Neural progenitor cell (in vitro differentiated cells): ENCODE measurements around the gene ZNF391. TPM values are rescaled to one million over a fixed set of nuclear protein-coding genes. Genes with fewer than 3 reads are reported as not detected.
A peak's percentile ranks its signal among the peaks of the same experiment; 100 is the strongest.

ENCODE experiments used
- DNase-seq: peaks from one replicate; pipeline ENCODE4 v3.0.0-alpha.2; 2016; ENCODE audit warnings: low spot score
- H2AFZ ChIP-seq: fragments of 200-600 bp; sonication (generic); replicated peaks from 2 replicates; pipeline ENCODE4 v1.6.1; 2016; ENCODE audit warnings: antibody characterized with exemption
- H3F3A ChIP-seq: fragments of 200-600 bp; sonication (generic); 2 replicates; pipeline ENCODE4 v1.6.1; 2016; ENCODE audit warnings: antibody characterized with exemption, low read depth
- H3K27ac ChIP-seq: fragments of 200-600 bp; sonication (generic); 2 replicates; pipeline ENCODE4 v1.5.1; 2016; ENCODE audit warnings: mild to moderate bottlenecking
- H3K27me3 ChIP-seq: fragments of 200-600 bp; sonication (generic); 2 replicates; pipeline ENCODE4 v1.6.1; 2016; ENCODE audit warnings: mild to moderate bottlenecking, moderate library complexity
- H3K36me3 ChIP-seq: fragments of 200-600 bp; sonication (generic); 2 replicates; pipeline ENCODE4 v1.5.1; 2016
- H3K4me1 ChIP-seq: fragments of 200-600 bp; sonication (generic); 2 replicates; pipeline ENCODE4 v1.6.1; 2016; ENCODE audit warnings: mixed run types
- H3K4me2 ChIP-seq: fragments of 200-600 bp; sonication (generic); 2 replicates; pipeline ENCODE4 v1.6.1; 2016
- H3K4me3 ChIP-seq: fragments of 200-600 bp; sonication (generic); 2 replicates; pipeline ENCODE4 v1.5.1; 2016
- H3K79me2 ChIP-seq: fragments of 200-600 bp; sonication (generic); 2 replicates; pipeline ENCODE4 v1.6.1; 2016; ENCODE audit warnings: low read depth
- H3K9ac ChIP-seq: fragments of 200-600 bp; sonication (generic); 2 replicates; pipeline ENCODE4 v1.6.1; 2016
- H3K9me3 ChIP-seq: fragments of 200-600 bp; sonication (generic); 2 replicates; pipeline ENCODE4 v1.5.1; 2016; ENCODE audit warnings: low read depth
- H4K20me1 ChIP-seq: fragments of 200-600 bp; sonication (generic); 2 replicates; pipeline ENCODE4 v1.6.1; 2016; ENCODE audit warnings: low read depth
- H3K27ac Mint-ChIP-seq: 3 replicates; pipeline ENCODE4 v1.8.0; 2021; ENCODE audit warnings: mixed read lengths
- H3K27me3 Mint-ChIP-seq: 2 replicates; pipeline ENCODE4 v1.8.0; 2022; ENCODE audit warnings: low read depth, mild to moderate bottlenecking, inconsistent platforms, moderate library complexity, mixed read lengths; ENCODE audit not compliant: insufficient read depth
- H3K36me3 Mint-ChIP-seq: 3 replicates; pipeline ENCODE4 v1.8.0; 2021; ENCODE audit warnings: mixed read lengths
- H3K4me1 Mint-ChIP-seq: 3 replicates; pipeline ENCODE4 v1.8.0; 2021; ENCODE audit warnings: mixed read lengths
- H3K4me3 Mint-ChIP-seq: 3 replicates; pipeline ENCODE4 v1.8.0; 2021; ENCODE audit warnings: mild to moderate bottlenecking, moderate library complexity, mixed read lengths
- H3K9me3 Mint-ChIP-seq: 3 replicates; pipeline ENCODE4 v1.8.0; 2020; ENCODE audit warnings: mixed read lengths
- EZH2 ChIP-seq: fragments of 200-600 bp; sonication (generic); IDR thresholded peaks from 2 replicates; pipeline ENCODE4 v1.6.1; 2017; ENCODE audit warnings: antibody characterized with exemption, mild to moderate bottlenecking, moderate library complexity
- EZH2phosphoT487 ChIP-seq: fragments of 200-600 bp; sonication (generic); IDR thresholded peaks from 2 replicates; pipeline ENCODE4 v1.6.1; 2017; ENCODE audit warnings: antibody characterized with exemption
- total RNA-seq: library from RNA; depleted of rRNA; stranded (reverse); fragments of >200 nt; gene quantifications from 2 replicates; pipeline ENCODE4 v1.2.3, GENCODE V29; 2015; ENCODE audit warnings: low replicate concordance
- TF ChIP-seq, protein P1 (sequence below): fragments of 200-600 bp; sonication (generic); IDR thresholded peaks from 2 replicates; pipeline ENCODE4 v1.5.1; 2017; ENCODE audit warnings: antibody characterized with exemption, mild to moderate bottlenecking

ZNF391 gene
- total RNA-seq, 1 donor from 2014 or later, result 16.5 TPM

DNA sequence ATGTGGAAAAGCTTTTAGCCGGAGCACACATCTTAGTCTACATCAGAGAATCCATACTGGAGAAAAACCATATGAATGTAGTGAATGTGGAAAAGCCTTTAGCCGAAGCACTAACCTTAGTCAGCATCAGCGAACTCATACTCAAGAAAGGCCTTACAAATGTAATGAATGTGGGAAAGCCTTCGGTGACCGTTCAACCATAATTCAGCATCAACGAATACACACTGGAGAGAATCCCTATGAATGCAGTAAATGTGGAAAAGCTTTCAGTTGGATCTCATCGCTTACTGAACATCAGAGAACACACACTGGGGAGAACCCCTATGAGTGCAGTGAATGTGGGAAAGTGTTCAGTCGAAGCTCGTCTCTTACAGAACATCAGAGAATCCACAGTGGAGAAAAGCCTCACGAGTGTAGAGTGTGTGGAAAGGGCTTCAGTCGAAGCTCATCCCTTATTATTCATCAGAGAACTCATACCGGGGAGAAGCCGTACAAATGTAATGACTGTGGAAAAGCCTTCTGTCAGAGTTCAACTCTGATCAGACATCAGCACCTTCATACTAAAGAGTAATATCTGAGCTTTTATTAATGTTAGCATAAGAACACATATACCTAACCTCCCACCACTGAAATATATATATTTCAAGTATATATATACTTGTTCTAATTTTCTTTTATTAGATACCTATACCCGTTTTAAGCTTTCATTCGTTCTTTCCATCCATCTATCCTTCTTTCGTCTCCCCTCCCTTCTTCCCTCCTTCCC lies 12.5 kb downstream of the ZNF391 start:
- Mint-ChIP-seq H3K4me3 (no peak overlapping the region), H3K36me3 (peaks cover 56% of the 10 kb centered on the region), H3K27me3 (peaks cover 4% of the 10 kb centered on the region), H3K4me1 (no peaks in the 10 kb centered on the region), H3K27ac (no peak overlapping the region), H3K9me3 (peaks cover 69% of the 10 kb centered on the region)
- Histone ChIP-seq H3K9me3 (peaks cover 21% of the 10 kb centered on the region), H3K4me3 (no peak overlapping the region), H3K27ac (no peak overlapping the region), H3K36me3 (peaks cover 23% of the 10 kb centered on the region), H2AFZ (no peak overlapping the region), H4K20me1 (no peaks in the 10 kb centered on the region), H3K9ac (no peak overlapping the region), H3F3A (no peaks in the 10 kb centered on the region), H3K27me3 (no peaks in the 10 kb centered on the region), H3K79me2 (no peaks in the 10 kb centered on the region), H3K4me2 (no peak overlapping the region), H3K4me1 (no peaks in the 10 kb centered on the region)
- DNase-seq, result no peak
- no peak for TF ChIP-seq EZH2phosphoT487
- TF ChIP-seq, protein P1, sequence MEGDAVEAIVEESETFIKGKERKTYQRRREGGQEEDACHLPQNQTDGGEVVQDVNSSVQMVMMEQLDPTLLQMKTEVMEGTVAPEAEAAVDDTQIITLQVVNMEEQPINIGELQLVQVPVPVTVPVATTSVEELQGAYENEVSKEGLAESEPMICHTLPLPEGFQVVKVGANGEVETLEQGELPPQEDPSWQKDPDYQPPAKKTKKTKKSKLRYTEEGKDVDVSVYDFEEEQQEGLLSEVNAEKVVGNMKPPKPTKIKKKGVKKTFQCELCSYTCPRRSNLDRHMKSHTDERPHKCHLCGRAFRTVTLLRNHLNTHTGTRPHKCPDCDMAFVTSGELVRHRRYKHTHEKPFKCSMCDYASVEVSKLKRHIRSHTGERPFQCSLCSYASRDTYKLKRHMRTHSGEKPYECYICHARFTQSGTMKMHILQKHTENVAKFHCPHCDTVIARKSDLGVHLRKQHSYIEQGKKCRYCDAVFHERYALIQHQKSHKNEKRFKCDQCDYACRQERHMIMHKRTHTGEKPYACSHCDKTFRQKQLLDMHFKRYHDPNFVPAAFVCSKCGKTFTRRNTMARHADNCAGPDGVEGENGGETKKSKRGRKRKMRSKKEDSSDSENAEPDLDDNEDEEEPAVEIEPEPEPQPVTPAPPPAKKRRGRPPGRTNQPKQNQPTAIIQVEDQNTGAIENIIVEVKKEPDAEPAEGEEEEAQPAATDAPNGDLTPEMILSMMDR, result no peak
- TF ChIP-seq EZH2, result no peak

GRCh38 chr6:27406085-27406484 lies 17.5 kb downstream of the ZNF391 start:
- no peak for DNase-seq
- no peaks in the 10 kb centered on the region for H3K4me1 ChIP-seq
- TF ChIP-seq, protein P1, result no peak
- no peak for TF ChIP-seq EZH2phosphoT487
- no peak for TF ChIP-seq EZH2

DNA sequence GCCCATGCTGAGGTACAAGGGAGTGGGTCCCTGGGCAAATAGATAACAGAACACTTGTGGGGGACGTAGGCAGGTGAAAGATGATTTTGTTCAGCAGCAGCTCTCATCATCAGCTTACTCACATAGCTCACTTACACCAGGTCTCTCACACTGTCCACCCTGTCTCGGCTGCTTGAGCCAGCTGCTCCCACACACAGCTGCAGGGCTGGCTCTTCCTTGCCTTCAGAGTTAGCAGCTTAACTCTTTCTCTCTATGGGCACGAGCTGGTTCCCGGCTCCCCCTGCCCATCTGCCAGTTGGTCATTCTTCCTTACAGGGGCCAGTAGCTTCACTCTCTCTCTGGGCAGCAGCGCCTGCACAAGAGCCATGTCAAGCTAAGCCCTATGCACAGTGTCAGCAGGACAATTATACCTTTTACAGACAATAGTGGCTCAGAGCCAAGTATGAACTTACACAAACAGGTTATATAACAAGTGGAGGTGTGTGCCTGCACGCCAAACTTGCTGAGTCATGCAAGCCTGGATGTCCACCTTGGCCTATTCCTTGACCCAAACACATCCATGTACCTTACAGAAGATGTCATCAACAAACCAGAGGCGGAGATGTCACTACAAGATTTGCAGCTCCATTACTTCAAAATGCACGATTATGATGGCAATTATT lies 18.7 kb downstream of the ZNF391 start:
- no peak overlapping the region for H3K27ac ChIP-seq
- no peaks in the 10 kb centered on the region for H4K20me1 ChIP-seq
- H3K4me1 Mint-ChIP-seq, result no peaks in the 10 kb centered on the region

More at GRCh38 chr6:27406085-27406484, 17.5 kb downstream of the ZNF391 start:
- Histone ChIP-seq H3K27ac (no peak overlapping the region), H3F3A (no peaks in the 10 kb centered on the region), H3K4me3 (no peak overlapping the region), H3K79me2 (no peaks in the 10 kb centered on the region), H2AFZ (no peak overlapping the region), H3K9me3 (peaks cover 6% of the 10 kb centered on the region), H3K4me2 (no peak overlapping the region), H3K27me3 (no peaks in the 10 kb centered on the region), H3K9ac (no peak overlapping the region), H4K20me1 (no peaks in the 10 kb centered on the region), H3K36me3 (peaks cover 6% of the 10 kb centered on the region)
- Mint-ChIP-seq H3K27me3 (peaks cover 3% of the 10 kb centered on the region), H3K36me3 (peaks cover 21% of the 10 kb centered on the region), H3K27ac (no peak overlapping the region), H3K4me1 (no peaks in the 10 kb centered on the region), H3K9me3 (peaks cover 35% of the 10 kb centered on the region), H3K4me3 (no peak overlapping the region)

More for the DNA sequence above, 18.7 kb downstream of the ZNF391 start:
- peaks cover 26% of the 10 kb centered on the region for H3K9me3 Mint-ChIP-seq
- peaks cover 12% of the 10 kb centered on the region for H3K36me3 Mint-ChIP-seq
- no peaks in the 10 kb centered on the region for H3K79me2 ChIP-seq
- H3K4me2 ChIP-seq, result no peak overlapping the region
- no peaks in the 10 kb centered on the region for H3K36me3 ChIP-seq
- DNase-seq, result no peak
- TF ChIP-seq EZH2 (no peak), EZH2phosphoT487 (no peak)
- TF ChIP-seq, protein P1, result no peak
- H3K27me3 Mint-ChIP-seq, result peaks cover 3% of the 10 kb centered on the region
- no peaks in the 10 kb centered on the region for H3F3A ChIP-seq
- no peak overlapping the region for H2AFZ ChIP-seq
- no peak overlapping the region for H3K4me3 ChIP-seq
- no peaks in the 10 kb centered on the region for H3K9me3 ChIP-seq
- H3K27ac Mint-ChIP-seq, result peak overlapping the region; percentile 5
- no peak overlapping the region for H3K9ac ChIP-seq
- no peak overlapping the region for H3K4me3 Mint-ChIP-seq
- no peaks in the 10 kb centered on the region for H3K4me1 ChIP-seq
- no peaks in the 10 kb centered on the region for H3K27me3 ChIP-seq
